Transverse colon (tissue), 4 donors: ENCODE measurements around the gene SPATA17.

Source experiments
- POLR2AphosphoS5 ChIP-seq, 3 donors: sonication (generic); formaldehyde crosslinking; IDR thresholded peaks; one replicate each; pipeline ENCODE4 v1.6.1; 2016; ENCODE audit warnings: antibody characterized with exemption in 3 of 3
- TF ChIP-seq, protein P1 (sequence below), 5 experiments: fragments of 200-600 bp in 3 of 5; fragments of 450-650 bp in 2 of 5; sonication (generic) in 3 of 5; IDR thresholded peaks; 1 replicate in 2 of 5; 2 replicates in 3 of 5; pipeline ENCODE4 v1.5.1; 2016 to 2017; ENCODE audit warnings: antibody characterized with exemption in 5 of 5, inconsistent platforms in 3 of 5, mild to moderate bottlenecking in 2 of 5, moderate library complexity in 1 of 5

DNA sequence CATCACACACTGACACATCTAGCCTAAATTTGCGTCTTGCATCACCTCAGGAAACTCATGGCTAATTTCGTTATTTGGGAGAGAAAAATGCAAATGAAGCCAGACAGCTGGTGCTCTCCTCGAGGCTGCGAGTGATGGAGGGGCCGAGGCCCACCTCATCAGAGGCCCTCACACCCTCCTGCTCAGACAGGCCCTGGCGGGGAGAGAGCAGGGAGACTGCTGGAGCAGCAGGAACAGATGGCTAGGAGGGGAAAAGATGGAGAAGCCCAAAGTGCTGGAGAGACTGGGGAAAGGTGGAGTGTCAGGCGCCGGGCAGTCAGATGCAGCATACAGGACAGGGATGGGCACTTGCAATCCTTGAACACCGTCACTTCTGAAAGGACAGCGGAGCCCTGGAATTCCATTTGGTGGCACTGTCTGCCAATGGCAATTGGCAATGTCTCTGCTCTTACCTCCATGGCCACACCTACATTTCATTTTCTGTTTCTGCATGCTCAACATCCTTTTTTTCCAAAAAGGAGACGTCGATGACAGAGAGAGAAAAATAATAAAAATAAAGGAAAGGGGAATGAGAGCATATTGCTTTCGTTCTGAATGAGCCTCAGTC lies 286.2 kb downstream of the SPATA17 start:
- TF ChIP-seq, protein P1, sequence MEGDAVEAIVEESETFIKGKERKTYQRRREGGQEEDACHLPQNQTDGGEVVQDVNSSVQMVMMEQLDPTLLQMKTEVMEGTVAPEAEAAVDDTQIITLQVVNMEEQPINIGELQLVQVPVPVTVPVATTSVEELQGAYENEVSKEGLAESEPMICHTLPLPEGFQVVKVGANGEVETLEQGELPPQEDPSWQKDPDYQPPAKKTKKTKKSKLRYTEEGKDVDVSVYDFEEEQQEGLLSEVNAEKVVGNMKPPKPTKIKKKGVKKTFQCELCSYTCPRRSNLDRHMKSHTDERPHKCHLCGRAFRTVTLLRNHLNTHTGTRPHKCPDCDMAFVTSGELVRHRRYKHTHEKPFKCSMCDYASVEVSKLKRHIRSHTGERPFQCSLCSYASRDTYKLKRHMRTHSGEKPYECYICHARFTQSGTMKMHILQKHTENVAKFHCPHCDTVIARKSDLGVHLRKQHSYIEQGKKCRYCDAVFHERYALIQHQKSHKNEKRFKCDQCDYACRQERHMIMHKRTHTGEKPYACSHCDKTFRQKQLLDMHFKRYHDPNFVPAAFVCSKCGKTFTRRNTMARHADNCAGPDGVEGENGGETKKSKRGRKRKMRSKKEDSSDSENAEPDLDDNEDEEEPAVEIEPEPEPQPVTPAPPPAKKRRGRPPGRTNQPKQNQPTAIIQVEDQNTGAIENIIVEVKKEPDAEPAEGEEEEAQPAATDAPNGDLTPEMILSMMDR (IDR thresholded peaks at IDR 0.05): no peak
- no peak for TF ChIP-seq POLR2AphosphoS5 (IDR thresholded peaks at IDR 0.05)
